Keratinocyte (primary cell): Measurements from ENCODE around the gene NSDHL.

Source experiments
- CTCF ChIP-seq, 3 experiments: IDR thresholded peaks in 1 of 3; conservative IDR thresholded peaks in 1 of 3; optimal IDR thresholded peaks in 1 of 3; 2 replicates in 2 of 3; 3 replicates in 1 of 3; pipeline versions ENCODE3 to v1.5.1; 2011; ENCODE audit warnings: low read length in 3 of 3, mild to moderate bottlenecking in 3 of 3, moderate library complexity in 2 of 3, control low read depth in 1 of 3, inconsistent platforms in 1 of 3; ENCODE audit not compliant: insufficient read depth in 2 of 3; ENCODE audit errors: extremely low read depth in 1 of 3
- EZH2 ChIP-seq: IDR thresholded peaks from one replicate; pipeline ENCODE4 v1.6.1; 2012; ENCODE audit warnings: inconsistent platforms, mild to moderate bottlenecking, low read length, moderate library complexity

GRCh38 chrX:152843852-152844251, 13.0 kb downstream of the NSDHL start:
- TF ChIP-seq CTCF (optimal IDR thresholded peaks at IDR 0.05 in 1 of 3, IDR thresholded peaks at IDR 0.05 in 1 of 3, conservative IDR thresholded peaks at IDR 0.05 in 1 of 3; ENCODE audit: extremely low read depth in 1 of 3, insufficient read depth in 2 of 3, low read length in 3 of 3) (no peak), EZH2 (no peak)
